GM19025 (cell line): ENCODE measurements around the gene ZBED6.
"Not testable (repeated sequence)": the region's sequence is repeated elsewhere in the genome, so short reads cannot be mapped to it uniquely, and the experiment has no call there.

Experiments used
- ATAC-seq: cut with Tn5 transposase; IDR thresholded peaks from one replicate; pipeline ENCODE4 v1.9.1; 2021; ENCODE audit warnings: mild to moderate bottlenecking, low read depth, moderate library complexity; ENCODE audit not compliant: unreplicated experiment

Gene ZBED6, protein sequence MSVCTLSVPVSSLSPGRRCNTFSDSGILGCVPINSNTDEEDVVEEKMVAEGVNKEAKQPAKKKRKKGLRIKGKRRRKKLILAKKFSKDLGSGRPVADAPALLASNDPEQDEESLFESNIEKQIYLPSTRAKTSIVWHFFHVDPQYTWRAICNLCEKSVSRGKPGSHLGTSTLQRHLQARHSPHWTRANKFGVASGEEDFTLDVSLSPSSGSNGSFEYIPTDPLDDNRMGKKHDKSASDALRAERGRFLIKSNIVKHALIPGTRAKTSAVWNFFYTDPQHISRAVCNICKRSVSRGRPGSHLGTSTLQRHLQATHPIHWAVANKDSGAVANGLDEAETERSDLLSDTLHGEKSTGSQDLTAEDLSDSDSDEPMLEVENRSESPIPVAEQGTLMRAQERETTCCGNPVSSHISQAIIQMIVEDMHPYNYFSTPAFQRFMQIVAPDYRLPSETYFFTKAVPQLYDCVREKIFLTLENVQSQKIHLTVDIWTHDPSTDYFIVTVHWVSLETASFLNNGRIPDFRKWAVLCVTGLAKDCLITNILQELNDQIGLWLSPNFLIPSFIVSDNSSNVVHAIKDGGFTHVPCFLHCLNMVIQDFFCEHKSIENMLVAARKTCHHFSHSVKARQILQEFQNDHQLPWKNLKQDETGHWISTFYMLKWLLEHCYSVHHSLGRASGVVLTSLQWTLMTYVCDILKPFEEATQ (N-terminal part only)

DNA sequence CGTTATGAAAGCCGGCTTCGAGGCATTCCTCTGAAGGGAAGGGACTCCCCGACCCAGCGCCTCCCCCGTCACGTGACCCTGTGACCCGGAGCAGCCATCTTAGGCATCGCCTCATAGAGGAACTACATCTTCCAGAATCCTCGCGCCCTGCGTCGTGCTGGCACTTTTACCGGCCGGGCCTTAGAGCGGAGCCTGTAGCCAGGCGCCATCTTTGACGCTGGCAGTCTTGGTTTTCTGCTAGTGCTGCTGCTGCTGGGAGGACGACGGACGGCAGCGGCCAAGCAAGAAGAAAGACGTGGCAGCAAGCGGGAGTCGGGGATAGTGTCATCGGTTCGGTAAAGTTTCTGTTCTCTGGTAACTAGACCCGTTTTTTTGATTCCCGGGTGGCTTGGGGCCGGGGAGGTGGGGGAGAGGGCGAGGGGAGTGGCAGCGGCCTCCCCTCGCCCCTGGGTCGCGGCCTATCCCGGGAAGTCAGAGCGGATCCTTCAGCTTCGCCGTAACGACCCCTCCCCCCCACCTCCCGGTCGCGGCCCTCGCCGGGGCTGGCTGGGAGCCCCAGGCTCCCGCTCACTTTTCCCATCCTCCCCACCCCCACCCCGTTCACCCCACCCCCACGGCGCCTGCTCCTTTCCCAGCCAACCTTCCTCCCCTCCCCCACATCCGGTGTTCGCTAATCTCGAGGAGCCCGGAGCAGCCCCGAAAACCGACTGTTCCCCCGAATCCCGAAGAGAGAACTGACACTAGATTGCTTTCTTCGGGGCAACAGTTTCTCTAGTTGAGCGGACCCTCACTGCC, at the start of gene ZBED6, which contains the start of gene ZC3H11A:
Gene ZBED6, plus strand, starts transcription at position 183 of the 795 bp plus-strand sequence. CDS start 1,900 bp downstream, outside the sequence.
Gene ZC3H11A, plus strand, starts transcription at position 183 of the 795 bp plus-strand sequence. CDS start 21,448 bp downstream, outside the sequence.
- ATAC-seq, result peak; percentile 95

- ATAC-seq, result no peak
These were observed 49.1 kb upstream of the ZBED6 start for GRCh38 chr1:203746281-203746680.

- no peak for ATAC-seq
These were observed 44.4 kb upstream of the ZBED6 start for GRCh38 chr1:203751051-203751450.

DNA sequence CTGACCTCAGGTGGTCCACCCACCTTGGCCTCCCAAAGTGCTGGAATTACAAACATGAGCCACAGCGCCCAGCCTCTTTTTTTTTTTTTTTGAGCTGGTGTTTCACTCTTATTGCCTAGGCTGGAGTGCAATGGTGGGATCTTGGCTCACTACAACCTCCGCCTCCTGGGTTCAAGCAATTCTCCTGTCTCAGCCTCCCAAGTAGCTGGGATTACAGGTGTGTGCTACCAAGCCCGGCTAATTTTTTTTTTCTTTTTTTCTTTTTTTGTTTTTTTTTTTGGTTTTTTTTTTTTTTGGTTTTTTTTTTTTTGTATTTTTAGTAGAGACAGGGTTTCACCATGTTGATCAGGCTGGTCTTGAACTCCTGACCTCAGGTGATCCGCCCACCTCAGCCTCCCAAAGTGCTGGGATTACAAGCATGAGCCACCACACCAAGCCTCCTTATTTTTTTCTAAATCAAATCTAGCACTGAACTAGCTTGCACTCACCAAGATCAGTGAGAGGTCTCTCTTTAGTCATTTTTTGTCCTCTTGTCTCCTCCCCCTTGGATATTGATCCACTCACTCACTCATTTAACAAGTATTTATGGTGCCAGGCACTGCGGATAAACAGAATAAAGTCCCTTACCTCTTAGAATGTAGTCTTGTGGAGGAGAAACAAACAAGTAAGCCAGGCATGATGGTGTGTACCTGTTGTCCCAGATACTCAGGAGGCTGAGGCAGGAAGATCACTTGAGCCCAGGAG, 43.6 kb upstream of the ZBED6 start:
- not testable (repeated sequence) for ATAC-seq

GRCh38 chr1:203754455-203754864, 41.0 kb upstream of the ZBED6 start:
- no peak for ATAC-seq

DNA sequence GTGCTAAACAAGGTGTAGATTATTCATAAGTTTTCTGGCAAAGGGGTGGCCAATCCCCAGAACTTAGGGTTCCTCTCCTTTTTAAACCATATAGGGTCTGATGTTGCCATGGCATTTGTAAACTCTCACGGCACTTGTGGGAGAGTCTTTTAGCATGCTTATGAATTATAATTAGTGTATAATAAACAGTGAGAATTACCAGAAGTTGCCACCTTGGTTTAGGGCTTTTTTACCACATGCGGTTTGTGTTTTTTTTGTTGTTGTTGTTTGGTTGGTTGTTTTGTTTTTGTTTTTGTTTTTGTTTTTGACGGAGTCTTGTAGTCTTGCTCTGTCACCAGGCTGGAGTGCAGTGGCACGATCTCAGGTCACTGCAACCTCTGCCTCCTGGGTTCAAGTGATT, 39.4 kb upstream of the ZBED6 start:
- ATAC-seq, result no peak

DNA sequence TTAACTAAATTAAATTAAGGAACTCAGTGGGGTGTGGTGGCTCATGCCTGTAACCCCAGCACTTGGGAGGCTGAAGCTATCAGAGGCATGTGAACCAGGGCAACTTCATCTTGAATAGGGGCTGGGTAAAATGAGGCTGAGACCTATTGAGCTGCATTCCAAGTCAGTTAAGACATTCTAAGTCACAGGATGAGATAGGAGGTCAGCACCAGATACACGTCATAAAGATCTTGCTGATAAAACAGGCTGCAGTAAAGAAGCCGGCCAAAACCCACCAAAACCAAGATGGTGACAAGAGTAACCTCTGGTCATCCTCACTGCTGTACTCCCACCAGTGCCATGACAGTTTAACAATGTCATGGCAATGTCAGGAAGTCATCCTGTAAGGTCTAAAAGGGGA, 36.7 kb upstream of the ZBED6 start:
- ATAC-seq, result not testable (repeated sequence)

- ATAC-seq, result no peak
These were observed 34.9 kb upstream of the ZBED6 start for GRCh38 chr1:203760506-203760905.

GRCh38 chr1:203761958-203762357, 33.5 kb upstream of the ZBED6 start:
- ATAC-seq, result not testable (repeated sequence)

GRCh38 chr1:203763505-203763904, 31.9 kb upstream of the ZBED6 start:
- ATAC-seq, result no peak

DNA sequence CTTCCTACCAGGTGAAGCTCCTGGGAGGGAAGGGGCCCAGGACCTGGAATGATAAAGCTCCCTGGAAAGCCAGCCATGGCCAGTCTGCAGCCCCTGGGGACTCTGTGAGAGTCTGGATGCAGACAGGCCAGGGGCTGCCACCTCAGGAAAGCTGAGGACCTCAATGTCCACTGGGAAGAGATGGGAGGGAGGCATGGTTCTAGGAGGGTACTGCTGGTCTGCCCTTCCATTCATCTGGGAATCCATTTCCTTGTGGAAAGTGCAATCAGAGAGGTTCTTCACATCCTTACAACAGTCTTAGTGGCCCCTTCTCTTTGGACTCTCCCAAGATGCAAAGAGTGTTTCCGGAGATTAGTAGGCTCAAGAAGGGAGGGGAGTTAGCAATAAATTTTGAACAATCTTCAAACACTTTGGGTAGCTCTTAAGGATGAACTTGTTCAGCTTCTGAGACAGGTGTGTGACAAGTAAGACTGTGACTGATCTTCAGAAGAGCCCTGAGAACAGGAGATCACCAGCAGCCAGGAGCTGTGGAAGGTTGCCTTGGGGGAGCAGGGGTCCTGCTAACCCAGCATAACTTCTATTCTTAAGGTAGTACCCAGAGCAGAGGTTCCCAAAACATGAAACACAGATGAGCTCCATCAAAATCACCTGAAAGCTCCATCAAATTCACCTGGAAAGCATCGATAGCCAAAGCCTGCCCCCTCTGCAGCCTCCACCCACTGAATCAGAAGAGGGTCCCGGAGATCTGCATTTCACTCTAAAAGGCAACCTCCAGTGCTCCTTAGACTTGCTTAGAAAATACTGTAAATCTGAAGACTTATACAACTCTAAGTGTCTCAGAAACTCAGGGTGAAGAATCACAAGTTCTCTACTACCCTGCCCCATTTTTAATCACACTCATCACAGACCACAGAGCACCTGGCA, 31.1 kb upstream of the ZBED6 start:
- no peak for ATAC-seq

GRCh38 chr1:203765029-203765837, 30.2 kb upstream of the ZBED6 start, which contains the start of gene LAX1:
Gene LAX1, plus strand, starts transcription at chr1:203765183. Its CDS starts 383 bp downstream, at chr1:203765566.
- peak; percentile 69 for ATAC-seq

GRCh38 chr1:203768256-203768655, 27.2 kb upstream of the ZBED6 start:
- ATAC-seq, result no peak

DNA sequence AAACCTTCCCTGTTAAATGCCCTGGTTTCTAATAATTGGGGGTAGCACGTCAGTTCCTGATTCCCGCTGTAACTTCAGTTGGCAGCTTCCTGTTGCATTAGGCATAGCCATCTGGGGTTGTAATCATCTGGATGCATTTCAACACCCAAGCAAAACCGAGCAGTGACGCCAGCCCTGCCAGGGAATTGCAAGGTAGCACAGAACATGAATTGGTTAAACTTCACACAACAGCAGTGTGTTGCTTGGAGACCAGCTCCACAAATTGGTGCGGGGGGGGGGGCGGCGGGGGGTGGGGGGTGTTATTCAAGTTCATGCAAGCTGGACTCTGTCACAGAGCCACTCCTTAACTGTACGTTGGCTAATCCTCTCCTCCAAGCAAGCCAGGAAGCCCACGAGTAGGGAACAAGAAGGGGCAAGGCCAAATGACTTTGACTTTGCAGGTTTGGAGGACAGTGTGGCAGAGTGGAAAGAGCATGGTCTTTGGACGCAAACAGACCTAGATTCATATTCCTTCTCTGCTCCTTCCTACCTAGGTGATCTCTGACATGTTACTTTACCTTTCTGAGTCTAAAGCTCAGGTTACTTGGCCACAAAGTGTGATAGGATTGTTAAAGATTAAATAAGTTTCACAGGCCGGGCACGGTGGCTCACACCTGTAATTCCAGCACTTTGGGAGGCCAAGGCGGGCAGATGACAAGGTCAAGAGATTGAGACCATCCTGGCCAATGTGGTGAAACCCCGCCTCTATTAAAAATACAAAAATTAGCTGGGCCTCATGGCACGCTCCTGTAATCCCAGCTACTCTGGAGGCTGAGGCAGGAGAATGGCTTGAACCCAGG, 25.7 kb upstream of the ZBED6 start:
- ATAC-seq, result no peak

GRCh38 chr1:203771901-203772301, 23.5 kb upstream of the ZBED6 start:
- no peak for ATAC-seq

DNA sequence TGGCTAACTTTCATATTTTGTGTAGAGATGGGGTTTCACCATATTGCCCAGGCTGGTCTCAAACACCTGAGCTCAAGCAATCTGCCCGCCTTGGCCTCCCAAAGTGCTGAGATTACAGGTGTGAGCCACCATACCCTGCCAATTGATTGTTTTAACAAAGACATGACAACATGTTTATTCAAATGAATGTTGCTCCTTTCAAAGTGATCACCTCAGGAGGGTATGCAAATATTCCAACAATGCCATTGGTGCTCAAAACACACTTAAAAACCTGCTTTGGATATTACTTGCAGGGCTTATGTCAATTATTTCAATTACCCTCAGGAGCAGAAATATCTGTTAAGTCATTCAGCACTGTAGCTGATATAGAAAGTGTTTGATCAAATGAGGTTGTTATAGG, 22.6 kb upstream of the ZBED6 start:
- no peak for ATAC-seq

DNA sequence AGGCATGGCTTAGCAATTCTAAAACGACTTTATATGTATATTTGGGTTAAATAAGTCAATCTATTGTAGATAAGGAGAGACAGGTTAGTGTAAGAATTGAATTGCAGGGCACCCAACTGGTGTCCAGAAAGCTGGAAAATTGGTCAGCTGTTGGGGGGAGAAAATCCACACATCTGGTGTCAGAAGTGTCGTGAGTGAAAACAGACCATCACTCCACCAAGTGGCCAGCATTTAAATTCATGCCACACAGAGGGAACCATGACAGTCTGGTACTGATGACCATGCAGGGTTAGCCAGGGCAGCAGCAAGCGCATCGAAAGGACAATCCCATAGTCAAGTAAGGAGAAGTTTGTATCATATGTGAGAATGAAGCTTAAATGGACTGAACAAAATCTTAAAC, 18.8 kb upstream of the ZBED6 start:
- ATAC-seq, result no peak
